Activated B cell treated with CpG ODN at 0.5 μM for 24 hours (primary cell): ENCODE measurements around the gene ZFHX2. TPM values are rescaled to one million over a fixed set of nuclear protein-coding genes. Genes with fewer than 3 reads are reported as not detected.

Experiments used
- ATAC-seq: fragments of 200-7000 bp; cut with Tn5 transposase; one replicate; pipeline ENCODE4 v1.10.0; 2021; ENCODE audit warnings: low read depth, mild to moderate bottlenecking, moderate library complexity
- CTCF ChIA-PET: fragments of 350-600 bp; sonication (Branson Sonifier 250); formaldehyde crosslinking; loops from one replicate; lab custom pipeline; 2021; ENCODE audit warnings: antibody characterized with exemption; lab: Charles Lee
- POLR2A ChIA-PET: fragments of 350-600 bp; sonication (Branson Sonifier 250); formaldehyde crosslinking; loops from one replicate; lab custom pipeline; 2021; ENCODE audit warnings: antibody characterized with exemption; lab: Charles Lee
- DNase-seq: peaks from one replicate; pipeline ENCODE4 v3.0.0; 2022
- H3K27ac Mint-ChIP-seq: one replicate; pipeline ENCODE4 v1.8.0; 2020; ENCODE audit warnings: mixed read lengths
- H3K27me3 Mint-ChIP-seq: one replicate; pipeline ENCODE4 v1.8.0; 2021; ENCODE audit warnings: mixed read lengths
- H3K36me3 Mint-ChIP-seq: one replicate; pipeline ENCODE4 v1.8.0; 2021; ENCODE audit warnings: low read depth, mixed read lengths
- H3K4me1 Mint-ChIP-seq: one replicate; pipeline ENCODE4 v1.8.0; 2021; ENCODE audit warnings: mixed read lengths
- H3K4me3 Mint-ChIP-seq: one replicate; pipeline ENCODE4 v1.8.0; 2020; ENCODE audit warnings: mild to moderate bottlenecking, mixed read lengths
- H3K9me3 Mint-ChIP-seq: one replicate; pipeline ENCODE4 v1.8.0; 2020; ENCODE audit warnings: mixed read lengths
- CTCF ChIP-seq: fragments of 200-600 bp; IDR thresholded peaks from one replicate; pipeline ENCODE4 v1.8.0; 2022; ENCODE audit warnings: antibody characterized with exemption, mild to moderate bottlenecking
- intact Hi-C: fragments of 100-400 bp; cut with micrococcal nuclease; formaldehyde crosslinking; loops from one replicate; pipeline ENCODE4 v1.15.1; 2024
- total RNA-seq: library from RNA; stranded (reverse); gene quantifications from 2 replicates; pipeline ENCODE4 v1.2.3, GENCODE V29; 2022

The ZFHX2 gene
- total RNA-seq, 1 donor from 2014 or later, result 2.6 TPM

- H3K27me3 Mint-ChIP-seq, result peaks cover 18% of the 10 kb centered on the region
- peak overlapping the region; percentile 61 for H3K27ac Mint-ChIP-seq
- CTCF ChIA-PET, result interaction anchor here (1.0 to 1.3 kb wide), 2 partner anchors 9 to 20 kb away, joined by 3 to 4 read pairs; no protein-coding TSS in a partner anchor
- intact Hi-C loops, result no loop called here
- no peaks in the 10 kb centered on the region for H3K9me3 Mint-ChIP-seq
- ATAC-seq (no peak), DNase-seq (no peak)
- H3K4me3 Mint-ChIP-seq, result peak overlapping the region; percentile 100
- no peak for TF ChIP-seq CTCF
- POLR2A ChIA-PET, result interaction anchor here (0.9 to 3.2 kb wide), 3 partner anchors 13 to 248 kb away, joined by 3 to 41 read pairs (median 15); partner anchors contain the start of genes PABPN1 and THTPA
- H3K4me1 Mint-ChIP-seq, result peaks cover 27% of the 10 kb centered on the region
- peaks cover 29% of the 10 kb centered on the region for H3K36me3 Mint-ChIP-seq
These were observed 17.2 kb upstream of the ZFHX2 start for GRCh38 chr14:23568600-23569331.

GRCh38 chr14:23568021-23568599 lies 16.5 kb upstream of the ZFHX2 start:
- Mint-ChIP-seq H3K27me3 (peaks cover 13% of the 10 kb centered on the region), H3K27ac (peak overlapping the region; percentile 98), H3K36me3 (peaks cover 34% of the 10 kb centered on the region), H3K4me3 (peak overlapping the region; percentile 100), H3K4me1 (peaks cover 27% of the 10 kb centered on the region), H3K9me3 (no peaks in the 10 kb centered on the region)
- ChIA-PET CTCF (interaction anchor here (1.0 kb wide), 1 partner anchor 21 kb away, joined by 4 read pairs; no protein-coding TSS in a partner anchor), POLR2A (interaction anchor here (0.9 to 3.2 kb wide), 7 partner anchors 12 to 579 kb away, joined by 3 to 41 read pairs (median 4); partner anchors contain the start of genes ACIN1, NGDN, PABPN1 and PSME2)
- no peak for TF ChIP-seq CTCF
- DNase-seq (no peak), ATAC-seq (no peak)
- intact Hi-C loops, result no loop called here

GRCh38 chr14:23567186-23568020 lies 15.8 kb upstream of the ZFHX2 start, which contains the start of gene AP1G2:
TSS of gene AP1G2 (minus strand) at chr14:23567791. CDS start at chr14:23567314, 477 bp downstream.
- no peak for TF ChIP-seq CTCF

GRCh38 chr14:23566778-23567185 lies 15.2 kb upstream of the ZFHX2 start:
- CTCF ChIA-PET, result interaction anchor here (1.0 kb wide), 2 partner anchors 22 to 88 kb away, joined by 3 to 5 read pairs; no protein-coding TSS in a partner anchor
- Mint-ChIP-seq H3K27me3 (peaks cover 4% of the 10 kb centered on the region), H3K36me3 (peaks cover 47% of the 10 kb centered on the region), H3K27ac (peak overlapping the region; percentile 98), H3K4me1 (peaks cover 32% of the 10 kb centered on the region), H3K9me3 (no peaks in the 10 kb centered on the region), H3K4me3 (peak overlapping the region; percentile 100)
- no peak for TF ChIP-seq CTCF
- ATAC-seq, result no peak
- no peak for DNase-seq
- intact Hi-C loops, result loop anchor here (1.0 kb wide), 3 partner anchors 10 to 97 kb away; partner anchors contain the start of genes NGDN, THTPA and ZFHX2
- POLR2A ChIA-PET, result interaction anchor here (1.0 to 3.2 kb wide), 6 partner anchors 11 to 580 kb away, joined by 3 to 41 read pairs (median 9); partner anchors contain the start of genes ACIN1, NGDN, PABPN1 and PSME2

More at GRCh38 chr14:23567186-23568020, 15.8 kb upstream of the ZFHX2 start, which contains the start of gene AP1G2:
- Mint-ChIP-seq H3K36me3 (peaks cover 40% of the 10 kb centered on the region), H3K9me3 (no peaks in the 10 kb centered on the region), H3K4me3 (peak within 1 kb of the TSS; percentile 100), H3K27me3 (peaks cover 9% of the 10 kb centered on the region), H3K4me1 (peaks cover 32% of the 10 kb centered on the region), H3K27ac (peak within 1 kb of the TSS; percentile 98)
- ATAC-seq (peak; percentile 96), DNase-seq (peak; percentile 87)
- ChIA-PET CTCF (interaction anchor here (1.0 kb wide), 2 partner anchors 22 to 89 kb away, joined by 3 to 5 read pairs; no protein-coding TSS in a partner anchor), POLR2A (interaction anchor here (0.7 to 3.2 kb wide), 7 partner anchors 11 to 598 kb away, joined by 3 to 41 read pairs (median 4); partner anchors contain the start of genes ACIN1, NGDN, PABPN1 and PSME2)
- intact Hi-C loops, result loop anchor here (1.0 kb wide), 3 partner anchors 11 to 98 kb away; partner anchors contain the start of genes NGDN, THTPA and ZFHX2
